Panc1 (cell line): Measurements from ENCODE around the gene SGSM1. TPM values are rescaled to one million over a fixed set of nuclear protein-coding genes. Genes with fewer than 3 reads are reported as not detected.

Experiments
- ATAC-seq: fragments of 200-7000 bp; cut with Tn5 transposase; 2 replicates; pipeline ENCODE4 v1.9.1; 2020; ENCODE audit warnings: mild to moderate bottlenecking, moderate library complexity
- BruUV-seq: library from RNA; stranded (reverse); fragments of 400-500 nt; replicated peaks from 2 replicates; lab custom pipeline; 2021; lab: Mats Ljungman, UMichigan
- CTCF ChIA-PET: fragments of 300-600 bp; sonication (Branson Sonifier 250); formaldehyde crosslinking; loops from one replicate; lab custom pipeline; 2022; ENCODE audit warnings: antibody characterized with exemption; lab: Charles Lee
- POLR2A ChIA-PET: fragments of 300-600 bp; sonication (Branson Sonifier 250); formaldehyde crosslinking; loops from one replicate; lab custom pipeline; 2022; ENCODE audit warnings: antibody characterized with exemption; lab: Charles Lee
- DNase-seq: peaks from one replicate; pipeline ENCODE4 v3.0.0-alpha.2; 2010; ENCODE audit warnings: low read depth, low spot score
- H3K27ac ChIP-seq: 2 replicates; pipeline ENCODE4 v1.5.1; 2011; ENCODE audit warnings: mild to moderate bottlenecking, low read length, inconsistent platforms
- H3K27me3 ChIP-seq: fragments of 200-500 bp; sonication (Bioruptor generic); 2 replicates; pipeline ENCODE4 v1.6.0; 2014; ENCODE audit warnings: low read length, inconsistent platforms; ENCODE audit not compliant: control insufficient read depth, insufficient read depth
- H3K36me3 ChIP-seq: fragments of 200-500 bp; sonication (Bioruptor generic); 2 replicates; pipeline ENCODE4 v1.5.1; 2014; ENCODE audit warnings: inconsistent platforms, mild to moderate bottlenecking, low read length, moderate library complexity; ENCODE audit not compliant: control insufficient read depth, insufficient read depth
- H3K4me1 ChIP-seq: 2 replicates; pipeline ENCODE4 v1.5.1; 2011; ENCODE audit warnings: inconsistent platforms, mild to moderate bottlenecking, low read length, moderate library complexity; ENCODE audit not compliant: control insufficient read depth, insufficient read depth
- H3K4me3 ChIP-seq, 2 experiments: 2 replicates each; pipeline ENCODE4 v1.5.1; 2011 to 2012; ENCODE audit warnings: low read depth in 2 of 2, low read length in 2 of 2, mild to moderate bottlenecking in 2 of 2, inconsistent platforms in 1 of 2, moderate library complexity in 1 of 2
- H3K9me3 ChIP-seq: fragments of 200-500 bp; sonication (Bioruptor generic); 2 replicates; pipeline ENCODE4 v1.5.1; 2014; ENCODE audit warnings: low read depth, mild to moderate bottlenecking, inconsistent platforms, low read length, moderate library complexity; ENCODE audit not compliant: control insufficient read depth, insufficient read depth
- CTCF ChIP-seq: fragments of 450-650 bp; IDR thresholded peaks from 2 replicates; pipeline ENCODE4 v1.5.1; 2017; ENCODE audit warnings: mild to moderate bottlenecking
- POLR2AphosphoS5 ChIP-seq: IDR thresholded peaks from 2 replicates; pipeline ENCODE4 v1.6.1; 2012; ENCODE audit warnings: mild to moderate bottlenecking, low read depth, low read length, moderate library complexity
- REST ChIP-seq, 2 experiments: IDR thresholded peaks; 2 replicates each; pipeline ENCODE4 v1.6.1; 2011 to 2012; ENCODE audit warnings: low read depth in 2 of 2, control low read depth in 1 of 2, low read length in 1 of 2, mild to moderate bottlenecking in 1 of 2, moderate library complexity in 1 of 2; ENCODE audit not compliant: insufficient read depth in 1 of 2
- SIN3A ChIP-seq: IDR thresholded peaks from 2 replicates; pipeline ENCODE4 v1.6.1; 2012; ENCODE audit warnings: low read depth, mild to moderate bottlenecking, low read length, moderate library complexity, borderline replicate concordance; ENCODE audit not compliant: insufficient read depth
- TCF7L2 ChIP-seq: IDR thresholded peaks from 2 replicates; pipeline ENCODE4 v1.6.1; 2011; ENCODE audit warnings: mild to moderate bottlenecking, low read depth, low read length, inconsistent platforms
- in situ Hi-C: cut with HindIII; loops from 2 replicates; pipeline ENCODE4 v1.10.0; 2016; ENCODE audit warnings: low sequenced_read_pairs, low pct_unique_long_range_greater_than_20kb
- intact Hi-C: fragments of 100-400 bp; cut with micrococcal nuclease; formaldehyde crosslinking; loops from one replicate; pipeline ENCODE4 v1.10.0; 2022; ENCODE audit not compliant: unreplicated experiment
- total RNA-seq: library from RNA; stranded (reverse); gene quantifications from one replicate; pipeline ENCODE4 v1.2.1, GENCODE V29; 2021; ENCODE audit not compliant: unreplicated experiment

The SGSM1 gene
- total RNA-seq, 1 experiment from 2014 or later = 1.6 TPM

GRCh38 chr22:24761888-24762675 is 43.9 kb upstream of the SGSM1 start:
- intact Hi-C loops = no loop called here
- Histone ChIP-seq H3K27me3 (no peaks in the 10 kb centered on the region), H3K4me1 (no peaks in the 10 kb centered on the region), H3K4me3 (no peak overlapping the region), H3K27ac (no peak overlapping the region), H3K9me3 (no peaks in the 10 kb centered on the region), H3K36me3 (no peaks in the 10 kb centered on the region)
- DNase-seq = no peak
- no peak for ATAC-seq
- no TSS peak for BruUV-seq
- TF ChIP-seq CTCF = no peak
- no peak for TF ChIP-seq REST (IDR thresholded peaks at IDR 0.05; ENCODE audit: insufficient read depth in 1 of 2, low read depth in 2 of 2, low read length in 1 of 2)
- TF ChIP-seq SIN3A = no peak
- TF ChIP-seq TCF7L2 = no peak
- no peak for TF ChIP-seq POLR2AphosphoS5
- POLR2A ChIA-PET = no interaction called here
- in situ Hi-C loops = no loop called here
- CTCF ChIA-PET = no interaction called here

- intact Hi-C loops (no loop called here), in situ Hi-C loops (no loop called here)
- no peak overlapping the region for H3K4me3 ChIP-seq
- DNase-seq (no peak), ATAC-seq (no peak)
- TF ChIP-seq TCF7L2 = no peak
- TF ChIP-seq POLR2AphosphoS5 = no peak
- TF ChIP-seq SIN3A = no peak
- TF ChIP-seq REST (IDR thresholded peaks at IDR 0.05; ENCODE audit: insufficient read depth in 1 of 2, low read depth in 2 of 2, low read length in 1 of 2) = no peak
- no peak for TF ChIP-seq CTCF
- no peaks in the 10 kb centered on the region for H3K4me1 ChIP-seq
- ChIA-PET POLR2A (no interaction called here), CTCF (interaction anchor here (1.0 kb wide), 1 partner anchor 10 kb away, joined by 3 read pairs; no protein-coding TSS in a partner anchor)
- no peak overlapping the region for H3K27ac ChIP-seq
- H3K9me3 ChIP-seq = no peaks in the 10 kb centered on the region
- BruUV-seq = no TSS peak
- H3K36me3 ChIP-seq = no peaks in the 10 kb centered on the region
- no peaks in the 10 kb centered on the region for H3K27me3 ChIP-seq
Measured at GRCh38 chr22:24763872-24764485, 42.0 kb upstream of the SGSM1 start.
